Measurements from ENCODE around the gene NUDT22. TPM values are rescaled to one million over a fixed set of nuclear protein-coding genes. Genes with fewer than 3 reads are reported as not detected.
A peak's percentile ranks its signal among the peaks of the same experiment; 100 is the strongest.

The NUDT22 gene
- total RNA-seq, 1 experiment from 2014 or later = 31.9 TPM

- H3K4me3 Mint-ChIP-seq (ENCODE audit: unreplicated experiment) = no peak overlapping the region
Observed at GRCh38 chr11:64204464-64204989, 21.5 kb upstream of the NUDT22 start.

GRCh38 chr11:64206457-64207255 is 19.4 kb upstream of the NUDT22 start, which contains the start of gene FERMT3:
FERMT3 (plus strand) TSS chr11:64206721; CDS start chr11:64207365, 644 bp downstream.
- no peaks in the 10 kb centered on the region for H3K27me3 Mint-ChIP-seq (ENCODE audit: insufficient read depth, unreplicated experiment)

More at GRCh38 chr11:64204464-64204989, 21.5 kb upstream of the NUDT22 start:
- peak; percentile 69 to 71 for DNase-seq
- Mint-ChIP-seq H3K27ac (ENCODE audit: unreplicated experiment) (peak overlapping the region; percentile 39), H3K9me3 (ENCODE audit: unreplicated experiment) (no peaks in the 10 kb centered on the region), H3K36me3 (ENCODE audit: insufficient read depth, unreplicated experiment) (peaks cover 83% of the 10 kb centered on the region), H3K27me3 (ENCODE audit: insufficient read depth, unreplicated experiment) (no peaks in the 10 kb centered on the region), H3K4me1 (ENCODE audit: low read depth, unreplicated experiment) (no peaks in the 10 kb centered on the region)
- peaks cover 5% of the 10 kb centered on the region for H3K36me3 ChIP-seq (ENCODE audit: control insufficient read depth, insufficient read depth, low read length)
- intact Hi-C loops (cut with micrococcal nuclease; ENCODE audit: unreplicated experiment) = loop anchor here (1.0 kb wide), 1 partner anchor 30 kb away; the partner anchor contains the start of gene VEGFB
- peak; percentile 59 to 74 for TF ChIP-seq CTCF (IDR thresholded peaks at IDR 0.05; ENCODE audit: insufficient read depth in 1 of 2, low read depth in 1 of 2, low read length in 1 of 2, severe bottlenecking in 1 of 2, unreplicated experiment in 1 of 2)
- H3K9me3 ChIP-seq = no peaks in the 10 kb centered on the region
- H3K27me3 ChIP-seq (replicated peaks; ENCODE audit: control insufficient read depth, insufficient read depth, low read length) = no peaks in the 10 kb centered on the region
- CTCF ChIA-PET = interaction anchor here (0.5 to 1.3 kb wide), 11 partner anchors 9 to 132 kb away, joined by 3 to 9 read pairs (median 5); partner anchors contain the start of genes NUDT22, STIP1 and TRPT1
- H3K4me3 ChIP-seq (ENCODE audit: low read depth, low read length) = no peak overlapping the region
- POLR2A ChIA-PET = interaction anchor here (0.6 to 1.9 kb wide), 4 partner anchors 19 to 113 kb away, joined by 3 to 7 read pairs (median 6); partner anchors contain the start of genes ESRRA, PRDX5 and STIP1
- no TSS peak for BruUV-seq (replicated peaks)
- no peaks in the 10 kb centered on the region for H3K4me1 ChIP-seq

More at GRCh38 chr11:64206457-64207255, 19.4 kb upstream of the NUDT22 start, which contains the start of gene FERMT3:
- no TSS peak for BruUV-seq (replicated peaks)
- Histone ChIP-seq H3K9me3 (no peaks in the 10 kb centered on the region), H3K36me3 (ENCODE audit: control insufficient read depth, insufficient read depth, low read length) (peaks cover 5% of the 10 kb centered on the region), H3K27me3 (replicated peaks; ENCODE audit: control insufficient read depth, insufficient read depth, low read length) (no peaks in the 10 kb centered on the region), H3K4me3 (ENCODE audit: low read depth, low read length) (no peak within 1 kb of the TSS), H3K4me1 (no peaks in the 10 kb centered on the region)
- Mint-ChIP-seq H3K4me3 (ENCODE audit: unreplicated experiment) (no peak within 1 kb of the TSS), H3K36me3 (ENCODE audit: insufficient read depth, unreplicated experiment) (peaks cover 83% of the 10 kb centered on the region), H3K27ac (ENCODE audit: unreplicated experiment) (no peak within 1 kb of the TSS), H3K9me3 (ENCODE audit: unreplicated experiment) (no peaks in the 10 kb centered on the region), H3K4me1 (ENCODE audit: low read depth, unreplicated experiment) (no peaks in the 10 kb centered on the region)
- CTCF ChIA-PET = interaction anchor here (1.1 kb wide), 1 partner anchor 25 kb away, joined by 3 read pairs; no protein-coding TSS in a partner anchor
- intact Hi-C loops (cut with micrococcal nuclease; ENCODE audit: unreplicated experiment) = no loop called here
- no peak for DNase-seq
- no peak for TF ChIP-seq CTCF (IDR thresholded peaks at IDR 0.05; ENCODE audit: insufficient read depth in 1 of 2, low read depth in 1 of 2, low read length in 1 of 2, severe bottlenecking in 1 of 2, unreplicated experiment in 1 of 2)
- POLR2A ChIA-PET = no interaction called here

All from Caco-2 (cell line).